Neural progenitor cell (in vitro differentiated cells): Measurements from ENCODE around the gene ADSS1.

ENCODE experiments used
- EZH2 ChIP-seq: fragments of 200-600 bp; sonication (generic); IDR thresholded peaks from 2 replicates; pipeline ENCODE4 v1.6.1; 2017; ENCODE audit warnings: antibody characterized with exemption, mild to moderate bottlenecking, moderate library complexity
- EZH2phosphoT487 ChIP-seq: fragments of 200-600 bp; sonication (generic); IDR thresholded peaks from 2 replicates; pipeline ENCODE4 v1.6.1; 2017; ENCODE audit warnings: antibody characterized with exemption
- TF ChIP-seq, protein P1 (sequence below): fragments of 200-600 bp; sonication (generic); IDR thresholded peaks from 2 replicates; pipeline ENCODE4 v1.5.1; 2017; ENCODE audit warnings: antibody characterized with exemption, mild to moderate bottlenecking

DNA sequence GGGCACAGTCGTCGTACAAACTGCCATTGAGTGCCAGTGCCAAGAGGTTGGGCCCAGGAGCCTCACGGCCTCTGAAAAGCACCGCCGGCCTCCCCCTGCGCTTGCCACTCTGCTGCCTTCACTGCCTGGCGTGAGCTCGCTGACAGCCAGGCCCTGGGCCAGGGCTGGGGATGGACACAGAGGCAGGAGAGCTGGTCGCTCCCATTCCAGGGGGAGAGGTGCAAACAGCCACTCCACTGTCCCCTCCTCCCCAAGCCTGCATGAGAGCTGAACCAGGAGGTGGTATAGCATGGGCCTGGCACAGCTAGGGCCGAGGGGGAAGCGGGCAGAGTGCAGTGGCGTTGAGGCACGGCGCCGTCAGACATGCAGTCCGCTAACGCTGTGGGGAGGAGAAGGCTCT, 4.6 kb downstream of the ADSS1 start:
- TF ChIP-seq, protein P1, sequence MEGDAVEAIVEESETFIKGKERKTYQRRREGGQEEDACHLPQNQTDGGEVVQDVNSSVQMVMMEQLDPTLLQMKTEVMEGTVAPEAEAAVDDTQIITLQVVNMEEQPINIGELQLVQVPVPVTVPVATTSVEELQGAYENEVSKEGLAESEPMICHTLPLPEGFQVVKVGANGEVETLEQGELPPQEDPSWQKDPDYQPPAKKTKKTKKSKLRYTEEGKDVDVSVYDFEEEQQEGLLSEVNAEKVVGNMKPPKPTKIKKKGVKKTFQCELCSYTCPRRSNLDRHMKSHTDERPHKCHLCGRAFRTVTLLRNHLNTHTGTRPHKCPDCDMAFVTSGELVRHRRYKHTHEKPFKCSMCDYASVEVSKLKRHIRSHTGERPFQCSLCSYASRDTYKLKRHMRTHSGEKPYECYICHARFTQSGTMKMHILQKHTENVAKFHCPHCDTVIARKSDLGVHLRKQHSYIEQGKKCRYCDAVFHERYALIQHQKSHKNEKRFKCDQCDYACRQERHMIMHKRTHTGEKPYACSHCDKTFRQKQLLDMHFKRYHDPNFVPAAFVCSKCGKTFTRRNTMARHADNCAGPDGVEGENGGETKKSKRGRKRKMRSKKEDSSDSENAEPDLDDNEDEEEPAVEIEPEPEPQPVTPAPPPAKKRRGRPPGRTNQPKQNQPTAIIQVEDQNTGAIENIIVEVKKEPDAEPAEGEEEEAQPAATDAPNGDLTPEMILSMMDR: no peak
- TF ChIP-seq EZH2phosphoT487 (no peak), EZH2 (no peak)
